ENCODE data around the gene SLC22A23.

Gene SLC22A23

GRCh38 chr6:3319610-3320200 lies 137.1 kb downstream of the SLC22A23 start:
- no peak for DNase-seq (ENCODE audit: low read depth, low spot score)

- no peak for DNase-seq (ENCODE audit: low read depth, low spot score)
Measured at GRCh38 chr6:3318821-3319540, 137.9 kb downstream of the SLC22A23 start.

GRCh38 chr6:3318226-3318625 lies 138.6 kb downstream of the SLC22A23 start:
- DNase-seq (ENCODE audit: low read depth, low spot score) = peak; percentile 7

GRCh38 chr6:3317741-3318211 lies 139.1 kb downstream of the SLC22A23 start:
- no peak for DNase-seq (ENCODE audit: low read depth, low spot score)

- DNase-seq (ENCODE audit: low read depth, low spot score) = no peak
Measured at GRCh38 chr6:3316818-3317217, 140.0 kb downstream of the SLC22A23 start.

- DNase-seq (ENCODE audit: low read depth, low spot score) = no peak
Measured at GRCh38 chr6:3316331-3316730, 140.5 kb downstream of the SLC22A23 start.

GRCh38 chr6:3315841-3316240 lies 141.0 kb downstream of the SLC22A23 start:
- no peak for DNase-seq (ENCODE audit: low read depth, low spot score)

GRCh38 chr6:3314621-3315467 lies 142.0 kb downstream of the SLC22A23 start:
- DNase-seq (ENCODE audit: low read depth, low spot score) = no peak

GRCh38 chr6:3314176-3314575 lies 142.7 kb downstream of the SLC22A23 start:
- DNase-seq (ENCODE audit: low read depth, low spot score) = no peak

GRCh38 chr6:3312604-3313231 lies 144.1 kb downstream of the SLC22A23 start:
- DNase-seq (ENCODE audit: low read depth, low spot score) = no peak

GRCh38 chr6:3311826-3312225 lies 145.0 kb downstream of the SLC22A23 start:
- no peak for DNase-seq (ENCODE audit: low read depth, low spot score)

GRCh38 chr6:3310703-3311102 lies 146.1 kb downstream of the SLC22A23 start:
- no peak for DNase-seq (ENCODE audit: low read depth, low spot score)

- no peak for DNase-seq (ENCODE audit: low read depth, low spot score)
Measured at GRCh38 chr6:3310051-3310448, 146.8 kb downstream of the SLC22A23 start.

- DNase-seq (ENCODE audit: low read depth, low spot score) = no peak
Measured at GRCh38 chr6:3309391-3310050, 147.3 kb downstream of the SLC22A23 start.

- no peak for DNase-seq (ENCODE audit: low read depth, low spot score)
Measured at GRCh38 chr6:3308106-3308505, 148.7 kb downstream of the SLC22A23 start.

GRCh38 chr6:3307436-3307835 lies 149.4 kb downstream of the SLC22A23 start:
- DNase-seq (ENCODE audit: low read depth, low spot score) = no peak

GRCh38 chr6:3306848-3307247 lies 150.0 kb downstream of the SLC22A23 start:
- DNase-seq (ENCODE audit: low read depth, low spot score) = no peak

GRCh38 chr6:3305831-3306230 lies 151.0 kb downstream of the SLC22A23 start:
- no peak for DNase-seq (ENCODE audit: low read depth, low spot score)

- DNase-seq (ENCODE audit: low read depth, low spot score) = no peak
Measured at GRCh38 chr6:3305216-3305565, 151.7 kb downstream of the SLC22A23 start.

GRCh38 chr6:3304500-3305215 lies 152.2 kb downstream of the SLC22A23 start:
- DNase-seq (ENCODE audit: low read depth, low spot score) = no peak

All from activated naive CD8-positive, alpha-beta T cell treated with anti-CD3 and anti-CD28 coated beads, Interleukin-2, amount 50 U/mL, for 16 hours (primary cell).